Psoas muscle (tissue), 8 donors: ENCODE data around the gene MXRA7. TPM values are rescaled to one million over a fixed set of nuclear protein-coding genes. Genes with fewer than 3 reads are reported as not detected.

Source experiments
- ATAC-seq, 4 donors: fragments of 200-7000 bp; cut with Tn5 transposase; one replicate each; pipeline ENCODE4 v1.9.1; 2020; ENCODE audit warnings: moderate library complexity in 3 of 4, mild to moderate bottlenecking in 2 of 4
- DNase-seq, 2 donors: peaks; one replicate each; pipeline ENCODE4 v3.0.0-alpha.2; 2020
- H3K27ac ChIP-seq: fragments of 200-600 bp; one replicate; pipeline ENCODE4 v1.8.0; 2022
- H3K27me3 ChIP-seq, 3 donors: fragments of 200-600 bp in 1 of 3; one replicate each; pipeline versions ENCODE4 v1.6.1 to v1.8.0; 2013 to 2022; ENCODE audit warnings: low read length in 2 of 3, mild to moderate bottlenecking in 2 of 3, moderate library complexity in 1 of 3; ENCODE audit not compliant: insufficient read depth in 3 of 3
- H3K36me3 ChIP-seq, 2 donors: fragments of 200-600 bp in 1 of 2; one replicate each; pipeline versions ENCODE4 v1.6.1 to v1.8.0; 2013 to 2022; ENCODE audit warnings: low read depth in 1 of 2, mild to moderate bottlenecking in 1 of 2, moderate library complexity in 1 of 2; ENCODE audit not compliant: insufficient read depth in 1 of 2
- H3K4me1 ChIP-seq: fragments of 200-600 bp; one replicate; pipeline ENCODE4 v1.8.0; 2022
- H3K4me3 ChIP-seq: fragments of 200-600 bp; one replicate; pipeline ENCODE4 v1.8.0; 2022; ENCODE audit warnings: mild to moderate bottlenecking
- H3K9me3 ChIP-seq: fragments of 200-600 bp; one replicate; pipeline ENCODE4 v1.8.0; 2022
- WGBS, 3 donors: extraction: QIAGEN DNeasy Blood & Tissue Kit; methylation state at CpG; one replicate each; pipeline versions ENCODE4 v1.1.6 to v1.1.7; 2013; 5-methylcytosine and 5-hydroxymethylcytosine counted together
- intact Hi-C, 2 donors: fragments of 100-400 bp; cut with DNase I; formaldehyde crosslinking; loops; one replicate each; pipeline versions ENCODE4 v1.11.0 to v1.14.2; 2022
- long read RNA-seq, 2 donors: library from polyadenylated mRNA; unstranded; transcript quantifications; one replicate each; pipeline ENCODE4 v2.0.0, GENCODE V29; 2021
- polyA plus RNA-seq, 3 donors: library from polyadenylated mRNA; stranded (reverse); fragments of 200-250 nt; gene quantifications; one replicate each; pipeline ENCODE4 v1.2.3, GENCODE V29; 2013
- total RNA-seq, 4 donors: library from RNA; stranded (reverse); fragmentation: NEBNext Ultra II Directional in 2 of 4; extraction: Animal tissue kit (Norgen Biotek cat#: 25700) in 2 of 4; gene quantifications; one replicate each; pipeline versions ENCODE4 v1.2.1 to v1.2.4, GENCODE V29; 2021 to 2023
- TF ChIP-seq, protein P1 (sequence below): fragments of 200-600 bp; IDR thresholded peaks from one replicate; pipeline ENCODE4 v1.8.0; 2022; ENCODE audit warnings: antibody characterized with exemption
- donor health status: healthy with polysubstance abuse.
- donor health status: DM: no; HTN: no; CAD: no; lungs with moderate emphysema.
- donor health status: Bipolar disorder and iron deficiency.
- donor health status: healthy.
- donor health status: DM: yes; HTN: yes; CAD: no.
- donor health status: DM: no; HTN: no; CAD: no.
- donor health status: DM: no; HTN: no; CAD: no.
- donor health status: DM: yes; HTN: yes; CAD: no.

The MXRA7 gene, protein sequence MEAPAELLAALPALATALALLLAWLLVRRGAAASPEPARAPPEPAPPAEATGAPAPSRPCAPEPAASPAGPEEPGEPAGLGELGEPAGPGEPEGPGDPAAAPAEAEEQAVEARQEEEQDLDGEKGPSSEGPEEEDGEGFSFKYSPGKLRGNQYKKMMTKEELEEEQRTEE
- total RNA-seq, result 10 to 100 TPM; 40.8 to 75.1 (median 52.0) TPM
- polyA plus RNA-seq, result 10 to 100 TPM; 34.6 to 43.2 (median 37.6) TPM
- long read RNA-seq, donor 1, full-length matches to known transcripts, result 102 of 112 reads
- long read RNA-seq, donor 1, partial matches to known transcripts, result 1 of 112 reads
- long read RNA-seq, donor 1, other reads (novel, unspliced or antisense), result 9 of 112 reads
- long read RNA-seq, donor 2, full-length matches to known transcripts, result 192 of 205 reads
- long read RNA-seq, donor 2, partial matches to known transcripts, result 1 of 205 reads
- long read RNA-seq, donor 2, other reads (novel, unspliced or antisense), result 12 of 205 reads

DNA sequence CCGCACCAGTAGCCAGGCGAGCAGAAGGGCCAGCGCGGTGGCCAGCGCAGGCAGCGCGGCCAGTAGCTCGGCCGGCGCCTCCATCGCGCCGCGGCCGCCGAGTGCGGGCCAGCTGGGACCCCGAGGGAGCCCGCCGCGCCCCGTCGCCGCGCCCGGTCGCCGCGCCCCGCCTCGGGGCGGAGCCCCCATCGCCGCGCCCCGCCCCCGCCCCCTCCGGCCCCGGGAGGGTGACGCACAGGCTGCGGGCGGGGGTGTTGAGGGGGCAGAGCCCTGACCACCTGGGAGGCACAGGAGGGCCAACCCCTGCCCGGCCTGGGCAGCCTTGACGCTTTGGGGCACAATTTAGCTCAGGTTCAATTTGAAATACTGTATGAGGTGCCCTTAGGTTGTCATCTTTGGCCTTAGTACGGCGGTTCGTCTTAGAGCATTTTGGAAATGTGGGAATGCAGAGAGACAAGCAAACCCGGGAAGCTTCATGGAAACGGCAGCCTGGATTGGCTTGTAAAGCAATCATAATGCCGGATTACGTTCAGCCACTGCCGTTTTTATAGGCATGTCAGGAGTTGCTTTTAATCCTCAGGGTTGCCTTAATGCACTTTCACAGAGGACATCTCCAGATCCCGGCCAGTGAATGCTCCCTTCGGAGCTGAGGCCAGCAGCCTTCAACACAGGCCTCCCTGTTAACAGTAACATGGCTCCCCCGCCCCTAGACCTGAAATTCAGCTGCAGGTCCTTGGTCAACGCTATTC lies at the start of gene MXRA7:
TSS of gene MXRA7 (minus strand) at position 103 of the 749 bp plus-strand sequence. CDS start at position 84, 19 bp downstream.
- ATAC-seq, result peak; percentile 75 to 81 (median 78)
- Histone ChIP-seq H3K4me1 (peaks cover 51% of the 10 kb centered on the region), H3K36me3 (peaks cover 2 to 33% of the 10 kb centered on the region in 2 donors), H3K27ac (peak within 1 kb of the TSS; percentile 87), H3K9me3 (no peaks in the 10 kb centered on the region), H3K27me3 (no peaks in the 10 kb centered on the region), H3K4me3 (peak within 1 kb of the TSS; percentile 73)
- 3 to 7% (median 4%) methylated on average over 27 to 41 of the region's 56 CpGs for WGBS, 3 donors
- peak; percentile 84 to 89 for DNase-seq
- TF ChIP-seq, protein P1, sequence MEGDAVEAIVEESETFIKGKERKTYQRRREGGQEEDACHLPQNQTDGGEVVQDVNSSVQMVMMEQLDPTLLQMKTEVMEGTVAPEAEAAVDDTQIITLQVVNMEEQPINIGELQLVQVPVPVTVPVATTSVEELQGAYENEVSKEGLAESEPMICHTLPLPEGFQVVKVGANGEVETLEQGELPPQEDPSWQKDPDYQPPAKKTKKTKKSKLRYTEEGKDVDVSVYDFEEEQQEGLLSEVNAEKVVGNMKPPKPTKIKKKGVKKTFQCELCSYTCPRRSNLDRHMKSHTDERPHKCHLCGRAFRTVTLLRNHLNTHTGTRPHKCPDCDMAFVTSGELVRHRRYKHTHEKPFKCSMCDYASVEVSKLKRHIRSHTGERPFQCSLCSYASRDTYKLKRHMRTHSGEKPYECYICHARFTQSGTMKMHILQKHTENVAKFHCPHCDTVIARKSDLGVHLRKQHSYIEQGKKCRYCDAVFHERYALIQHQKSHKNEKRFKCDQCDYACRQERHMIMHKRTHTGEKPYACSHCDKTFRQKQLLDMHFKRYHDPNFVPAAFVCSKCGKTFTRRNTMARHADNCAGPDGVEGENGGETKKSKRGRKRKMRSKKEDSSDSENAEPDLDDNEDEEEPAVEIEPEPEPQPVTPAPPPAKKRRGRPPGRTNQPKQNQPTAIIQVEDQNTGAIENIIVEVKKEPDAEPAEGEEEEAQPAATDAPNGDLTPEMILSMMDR, result no peak
- intact Hi-C loops, result loop anchor here in 1 of 2 donors (5.0 kb wide), 1 partner anchor 154 kb away; no protein-coding TSS in a partner anchor

DNA sequence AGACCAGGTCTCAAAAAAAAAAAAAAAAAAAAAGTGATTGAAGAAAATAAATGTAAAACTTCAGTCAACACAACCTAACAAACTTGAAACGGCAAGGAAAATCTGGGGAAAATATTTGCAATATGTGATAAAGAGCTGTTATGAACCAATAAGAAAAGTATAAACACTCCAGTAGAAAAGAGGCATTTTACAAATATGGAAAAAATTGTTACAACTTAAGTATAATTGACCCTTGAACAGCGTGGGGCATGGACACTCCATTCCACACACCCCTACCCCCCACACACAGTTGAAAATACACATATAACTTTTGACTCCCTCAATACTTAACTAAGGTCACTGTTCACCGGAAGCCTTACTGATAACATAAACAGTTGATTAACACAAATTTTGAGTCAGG lies 47.8 kb upstream of the MXRA7 start:
- WGBS, 3 donors, result 95 to 99% (median 96%) methylated on average over 3 of the region's 3 CpGs
- H3K4me3 ChIP-seq, result no peak overlapping the region
- no peaks in the 10 kb centered on the region for H3K27me3 ChIP-seq
- intact Hi-C loops, result no loop called here
- H3K9me3 ChIP-seq, result no peaks in the 10 kb centered on the region
- no peak overlapping the region for H3K27ac ChIP-seq
- no peak for DNase-seq
- ATAC-seq, result no peak
- TF ChIP-seq, protein P1, result no peak
- H3K36me3 ChIP-seq, result peaks cover 4 to 73% of the 10 kb centered on the region in 2 donors
- no peaks in the 10 kb centered on the region for H3K4me1 ChIP-seq

DNA sequence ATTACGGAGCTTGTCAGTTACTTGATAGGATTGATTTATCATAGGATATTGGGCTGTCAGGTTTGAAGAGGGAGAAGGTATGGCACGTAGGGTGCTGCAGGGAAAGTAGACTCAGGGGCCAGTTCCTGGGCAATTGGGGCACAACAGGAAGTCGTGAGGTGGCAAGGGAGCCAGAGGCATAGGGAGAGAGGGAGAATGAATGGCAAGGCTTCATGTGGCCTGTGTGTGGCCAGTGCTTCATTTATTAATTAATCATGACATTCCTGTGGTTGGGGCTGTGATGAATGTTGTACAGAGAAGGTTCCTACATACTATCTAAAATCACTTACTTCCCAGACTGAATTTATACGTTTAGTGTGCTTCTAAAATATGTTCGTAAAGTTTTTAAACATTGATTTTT lies 46.5 kb upstream of the MXRA7 start:
- no peak overlapping the region for H3K4me3 ChIP-seq
- TF ChIP-seq, protein P1, result no peak
- 92 to 95% (median 95%) methylated on average over 5 of the region's 5 CpGs for WGBS, 3 donors
- no peak overlapping the region for H3K27ac ChIP-seq
- DNase-seq (no peak), ATAC-seq (no peak)
- H3K4me1 ChIP-seq, result no peaks in the 10 kb centered on the region
- intact Hi-C loops, result no loop called here
- H3K27me3 ChIP-seq, result no peaks in the 10 kb centered on the region
- no peaks in the 10 kb centered on the region for H3K9me3 ChIP-seq
- peaks cover 4 to 86% of the 10 kb centered on the region in 2 donors for H3K36me3 ChIP-seq

DNA sequence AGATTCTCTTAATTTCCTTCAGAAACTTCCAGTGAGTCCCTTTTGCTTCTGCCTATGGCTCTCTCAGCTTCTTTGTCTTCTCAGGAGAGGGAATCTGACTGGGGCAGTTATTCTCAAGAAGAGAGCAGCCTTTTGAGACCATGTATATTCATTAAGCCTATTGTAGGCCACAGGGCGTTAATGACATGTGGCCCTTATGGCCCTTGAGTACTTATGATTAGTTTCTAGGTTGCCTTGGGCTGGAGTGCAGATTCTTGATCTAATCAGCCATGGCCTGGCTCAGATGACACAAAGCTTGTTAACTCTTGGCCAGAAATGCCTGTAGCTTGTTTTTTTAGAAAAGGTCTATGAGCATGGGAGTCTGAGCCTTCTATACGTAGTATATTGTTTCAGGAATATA lies 44.5 kb upstream of the MXRA7 start:
- H3K4me3 ChIP-seq, result no peak overlapping the region
- H3K9me3 ChIP-seq, result no peaks in the 10 kb centered on the region
- H3K36me3 ChIP-seq, result peaks cover 4 to 79% of the 10 kb centered on the region in 2 donors
- H3K4me1 ChIP-seq, result no peaks in the 10 kb centered on the region
- TF ChIP-seq, protein P1, result no peak
- H3K27ac ChIP-seq, result no peak overlapping the region
- DNase-seq, result no peak
- no peaks in the 10 kb centered on the region for H3K27me3 ChIP-seq
- 90 to 97% (median 96%) methylated on average over 2 of the region's 2 CpGs for WGBS, 3 donors
- intact Hi-C loops, result no loop called here
- no peak for ATAC-seq
